ENCODE results near the gene CAGE1.

Gene CAGE1

DNA sequence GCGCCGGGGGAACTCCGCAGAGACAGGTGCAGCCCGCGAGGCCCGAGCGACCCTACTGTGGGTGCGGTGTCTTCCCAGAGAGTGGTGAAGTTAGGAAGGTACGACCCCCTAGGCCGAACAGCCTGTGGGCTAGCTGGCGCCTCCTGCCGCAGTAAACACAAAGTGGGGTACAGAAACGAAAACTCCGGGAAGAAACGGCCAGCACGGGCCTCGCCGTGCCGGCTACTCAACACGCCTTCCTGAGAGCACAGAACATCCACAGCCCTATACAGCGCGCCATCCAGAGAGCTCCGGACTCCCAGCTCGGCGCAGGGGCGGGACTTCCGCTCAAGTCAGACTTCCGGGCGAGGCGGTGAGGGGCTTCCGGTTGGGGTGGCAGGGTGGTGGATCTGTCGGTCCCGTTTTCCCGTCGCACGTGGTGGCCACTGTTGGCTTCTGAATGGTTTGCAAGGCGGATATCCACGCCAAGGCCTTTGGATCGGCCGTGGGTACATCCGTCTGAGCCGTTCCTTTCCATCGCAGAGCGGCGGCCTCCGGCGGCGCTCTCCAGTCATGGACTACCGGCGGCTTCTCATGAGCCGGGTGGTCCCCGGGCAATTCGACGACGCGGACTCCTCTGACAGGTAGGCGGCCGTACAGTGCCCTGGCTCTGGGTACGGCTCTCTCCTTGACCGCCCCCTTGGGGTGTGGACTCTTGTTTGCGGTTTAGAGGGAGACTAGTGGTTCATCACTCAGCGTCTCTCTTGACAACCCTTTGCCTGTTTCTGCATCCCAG, at the start of gene CAGE1, which contains the start of gene RIOK1:
Gene CAGE1 (minus strand): TSS at position 292 of the 775 bp plus-strand sequence. CDS start 2,569 bp downstream, outside the sequence.
Gene RIOK1 (plus strand): TSS at position 358 of the 775 bp plus-strand sequence. CDS start 195 bp downstream, at position 553.
- peak; percentile 65 for DNase-seq

DNA sequence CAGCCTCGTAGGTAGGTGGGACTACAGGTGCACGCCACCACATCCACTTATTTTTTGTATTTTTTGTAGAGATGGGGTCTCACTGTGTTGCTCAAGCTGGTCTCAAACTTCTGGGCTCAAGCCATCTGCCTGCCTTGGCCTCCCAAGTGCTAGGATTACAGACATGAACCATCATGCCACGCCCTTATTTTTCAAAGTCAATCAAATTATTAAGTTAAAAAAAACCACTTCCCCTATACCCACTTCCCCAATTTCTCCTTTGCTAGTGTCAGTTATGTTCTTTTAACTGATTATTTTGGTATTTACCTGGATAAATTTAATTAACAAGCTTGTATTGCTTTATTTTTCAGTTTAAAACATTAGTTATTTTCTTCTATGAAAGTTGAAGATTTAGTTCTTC, 49.7 kb upstream of the CAGE1 start:
- no peak for DNase-seq

DNA sequence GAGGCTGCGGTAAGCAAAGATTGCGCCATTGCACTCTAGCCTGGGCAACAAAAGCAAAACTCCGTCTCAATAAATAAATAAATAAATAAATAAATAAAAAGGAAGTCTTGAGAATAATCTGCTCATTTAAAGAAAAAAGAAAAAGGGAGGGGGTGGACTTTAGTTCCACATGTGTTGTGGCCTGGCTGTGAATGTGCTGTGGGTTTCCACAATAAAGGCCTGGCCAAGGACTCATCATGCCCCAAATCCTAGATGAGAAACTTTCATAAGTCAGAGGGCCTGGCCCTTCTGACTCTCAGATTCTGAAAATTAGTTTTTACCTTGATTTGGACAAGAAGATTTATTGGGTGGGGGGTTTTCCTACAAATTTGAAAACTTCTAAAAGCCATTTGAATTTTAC, 48.5 kb upstream of the CAGE1 start:
- no peak for DNase-seq

DNA sequence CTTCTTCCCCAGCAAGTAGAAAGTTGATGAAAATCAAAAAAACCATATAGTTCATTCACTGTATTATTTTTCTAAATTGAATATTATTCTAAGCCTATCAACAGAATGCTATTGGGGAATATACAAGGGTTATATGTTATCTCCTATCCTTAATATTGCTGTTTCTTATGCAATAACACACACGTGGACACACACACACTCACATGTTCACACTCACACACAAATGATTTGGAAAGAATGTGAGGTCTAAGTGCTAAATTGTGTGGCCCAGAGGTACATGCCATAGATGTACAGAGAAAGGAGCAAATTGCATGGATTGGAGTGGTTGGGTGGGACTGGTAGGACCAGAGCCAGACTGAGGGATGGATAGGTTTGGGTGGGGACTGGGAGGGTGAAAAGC, 45.1 kb upstream of the CAGE1 start:
- no peak for DNase-seq

DNA sequence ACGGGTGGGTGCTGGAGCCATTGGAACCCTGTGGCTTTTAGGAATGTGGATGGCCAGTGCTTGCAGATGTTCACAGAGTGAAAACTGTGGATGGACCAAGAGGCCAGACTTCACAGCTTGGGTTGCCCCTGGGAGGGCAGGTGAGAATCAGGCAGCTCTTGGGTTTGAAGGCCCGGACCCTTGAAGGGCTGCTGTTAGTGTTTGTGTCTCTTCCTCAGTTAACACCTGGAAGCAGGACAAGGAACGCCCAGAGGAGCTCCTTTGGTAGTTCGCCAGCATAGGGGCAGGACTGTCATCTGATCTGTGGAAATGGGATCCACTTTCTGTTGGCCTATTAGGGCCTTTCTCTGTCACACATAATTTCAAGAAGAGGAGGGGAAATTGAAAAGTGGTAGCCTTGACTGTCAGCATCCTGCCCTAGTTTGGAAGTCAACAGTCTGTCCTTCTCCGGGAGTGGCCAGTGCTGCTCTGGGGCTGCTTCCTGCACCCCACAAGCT, 43.6 kb upstream of the CAGE1 start:
- DNase-seq = peak; percentile 17

DNA sequence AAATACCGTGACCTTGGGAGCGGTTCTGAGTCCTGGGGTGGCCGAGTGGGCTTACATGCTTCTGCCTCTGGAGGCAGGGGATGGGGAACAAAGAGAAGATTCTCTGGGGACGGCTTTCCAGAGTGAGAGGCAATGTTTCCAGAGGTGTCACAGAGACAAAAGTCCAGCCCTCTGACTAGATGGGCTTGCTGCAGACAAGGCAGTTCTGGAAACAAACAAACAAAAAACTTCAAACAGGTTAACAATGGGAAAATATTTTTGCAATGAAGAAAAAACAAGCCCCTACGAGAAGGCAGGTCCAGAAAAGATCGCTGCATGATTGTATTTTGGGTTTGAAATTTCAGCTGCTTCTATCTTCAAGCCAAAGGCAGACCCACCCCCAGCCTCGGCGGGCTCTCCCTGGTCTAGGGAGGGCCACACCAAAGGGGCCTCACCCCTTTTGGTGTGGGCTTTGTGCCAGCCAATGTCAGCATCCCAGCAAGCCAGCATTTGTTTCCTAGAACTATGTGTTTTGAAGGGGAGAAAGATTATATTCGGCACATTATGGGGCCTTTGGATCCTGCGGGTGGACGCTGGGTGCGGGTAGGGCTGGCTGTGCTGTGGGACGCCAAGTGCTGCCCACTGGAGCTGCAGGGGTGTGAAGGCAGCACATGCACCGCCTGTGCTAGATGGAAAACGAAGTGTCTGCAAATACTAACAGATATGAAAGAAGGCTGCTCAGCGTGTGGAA, 43.0 kb upstream of the CAGE1 start:
- no peak for DNase-seq

DNA sequence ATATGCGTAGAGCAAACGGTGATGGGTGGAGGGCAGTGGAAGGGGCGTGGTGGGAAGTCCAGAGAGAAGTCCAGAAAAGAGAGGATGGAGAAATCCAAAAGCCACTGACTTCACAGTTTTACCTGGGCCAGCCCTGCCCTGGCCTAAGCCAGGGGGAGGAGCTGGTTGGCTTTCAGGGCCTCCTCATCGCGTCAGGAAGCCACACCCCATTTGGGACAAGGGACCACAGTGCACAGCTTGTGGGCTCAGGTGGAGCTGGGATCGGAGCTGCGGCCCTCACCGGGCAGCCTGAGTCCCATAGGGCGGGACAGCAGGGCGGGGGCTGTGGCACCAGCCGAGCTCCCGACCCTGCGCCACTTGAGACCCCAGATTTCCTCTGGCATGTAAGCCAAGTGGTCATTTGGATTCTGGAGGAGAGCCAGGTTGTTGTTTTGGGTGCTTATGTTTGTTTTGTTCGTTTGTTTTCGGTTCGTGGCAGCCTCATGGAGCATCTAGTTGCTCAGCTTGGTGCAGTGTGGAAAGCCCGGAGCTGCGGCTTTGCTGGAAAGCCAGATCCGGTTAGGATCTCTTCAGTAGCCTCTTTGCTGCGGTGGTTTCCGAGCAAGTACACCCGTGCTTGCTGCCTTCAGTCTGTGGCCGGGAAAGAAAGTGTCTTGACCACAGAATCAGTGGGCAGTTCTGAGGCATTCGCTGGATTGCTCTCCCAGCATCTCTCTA, 42.3 kb upstream of the CAGE1 start:
- no peak for DNase-seq

DNA sequence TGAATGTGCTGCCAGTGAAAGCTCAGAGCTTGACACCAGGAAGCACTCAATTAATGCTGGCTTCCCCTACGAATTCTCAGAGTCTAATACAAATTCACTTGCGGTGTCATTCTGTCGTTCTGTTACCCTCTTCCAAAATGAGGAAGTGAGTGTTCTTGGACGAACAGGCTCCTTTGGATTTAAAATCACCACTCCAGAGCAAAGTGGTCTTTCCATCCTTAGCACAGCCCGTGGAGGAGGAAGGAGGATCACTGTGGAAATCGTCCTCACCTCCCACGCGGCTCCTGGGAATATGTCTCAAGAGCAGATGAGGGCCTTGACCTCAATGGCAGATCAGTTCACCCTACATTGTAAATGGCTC, 41.8 kb upstream of the CAGE1 start:
- DNase-seq = no peak

DNA sequence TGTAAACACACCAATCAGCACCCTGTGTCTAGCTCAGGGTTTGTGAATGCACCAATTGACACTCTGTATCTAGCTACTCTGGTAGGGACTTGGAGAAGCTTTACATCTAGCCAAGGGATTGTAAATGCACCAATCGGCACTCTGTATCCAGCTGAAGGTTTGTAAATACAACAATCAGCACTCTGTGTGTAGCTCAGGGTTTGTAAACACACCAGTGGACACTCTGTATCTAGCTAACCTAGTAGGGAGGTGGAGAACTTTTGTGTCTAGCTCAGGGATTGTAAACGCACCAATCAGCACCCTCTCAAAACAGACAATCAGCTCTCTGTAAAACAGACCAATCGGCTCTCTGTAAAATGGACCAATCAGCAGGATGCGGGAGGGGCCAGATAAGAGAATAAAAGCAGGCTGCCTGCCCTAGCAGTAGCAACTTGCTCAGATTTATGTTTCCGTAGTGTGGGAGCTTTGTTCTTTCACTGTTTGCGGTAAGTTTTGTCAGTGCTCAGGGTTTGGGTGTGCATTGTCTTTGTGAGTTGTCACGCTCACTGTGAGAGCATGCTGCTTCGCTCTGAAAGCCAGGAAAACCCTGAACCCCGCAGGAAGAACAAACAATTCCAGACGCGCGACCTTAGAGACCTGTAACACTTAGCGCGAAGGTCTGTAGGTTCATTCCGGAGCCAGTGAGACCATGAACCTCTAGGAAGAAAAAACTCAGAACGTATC, 37.1 kb upstream of the CAGE1 start:
- DNase-seq = no peak

DNA sequence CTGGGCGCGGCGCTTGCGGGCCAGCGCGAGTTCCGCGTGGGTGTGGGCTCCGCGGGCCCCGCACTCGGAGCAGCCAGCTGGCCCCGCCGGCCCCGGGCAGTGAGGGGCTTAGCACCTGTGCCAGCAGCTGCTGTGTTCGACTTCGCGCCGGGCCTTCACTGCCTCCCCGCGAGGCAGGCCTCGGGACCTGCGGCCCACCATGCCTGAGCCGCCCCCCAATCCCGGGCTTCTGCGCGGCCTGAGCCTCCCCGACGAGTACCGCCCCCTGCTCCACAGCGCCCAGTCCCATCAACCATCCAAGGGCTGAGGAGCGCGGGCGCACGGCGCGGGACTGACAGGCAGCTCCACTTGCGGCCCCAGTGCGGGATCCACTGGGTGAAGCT, 36.3 kb upstream of the CAGE1 start:
- DNase-seq = no peak

DNA sequence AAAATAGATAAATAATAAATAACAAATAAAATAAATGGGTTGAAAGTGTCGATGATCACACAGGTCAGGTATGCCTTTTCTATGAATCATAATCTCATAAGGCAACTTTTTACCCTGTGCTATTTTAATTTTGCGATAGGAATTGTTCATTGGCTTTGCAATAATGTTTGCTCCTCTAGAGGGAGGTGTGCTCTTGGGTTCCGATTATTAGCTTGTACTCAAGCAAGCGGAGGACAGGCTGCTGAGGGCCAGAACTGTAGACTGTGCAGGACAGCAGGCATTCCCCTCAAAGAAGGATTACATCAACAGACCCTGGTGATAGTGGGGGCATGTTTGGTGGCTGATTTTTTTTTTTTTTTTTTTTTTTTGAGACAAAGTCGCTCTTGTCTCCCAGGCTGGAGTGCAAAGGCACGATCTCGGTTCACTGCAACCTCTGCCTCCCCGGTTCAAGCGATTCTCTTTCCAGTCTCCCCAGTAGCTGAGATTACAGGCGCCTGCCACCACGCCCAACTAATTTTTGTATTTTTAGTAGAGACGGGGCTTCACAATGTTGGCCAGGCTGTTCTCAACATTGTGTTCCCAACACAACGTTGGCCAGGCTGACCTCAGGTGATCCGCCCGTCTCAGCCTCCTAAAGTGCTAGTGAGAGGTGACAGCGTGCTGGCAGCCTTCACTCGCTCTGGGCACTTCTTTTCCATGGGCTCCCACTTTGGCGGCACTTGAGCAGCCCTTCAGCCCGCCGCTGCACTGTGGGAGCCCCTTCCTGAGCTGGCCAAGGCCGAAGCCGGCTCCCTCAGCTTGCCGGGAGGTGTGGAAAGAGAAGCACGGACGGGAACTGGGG, 35.6 kb upstream of the CAGE1 start:
- DNase-seq = no peak

DNA sequence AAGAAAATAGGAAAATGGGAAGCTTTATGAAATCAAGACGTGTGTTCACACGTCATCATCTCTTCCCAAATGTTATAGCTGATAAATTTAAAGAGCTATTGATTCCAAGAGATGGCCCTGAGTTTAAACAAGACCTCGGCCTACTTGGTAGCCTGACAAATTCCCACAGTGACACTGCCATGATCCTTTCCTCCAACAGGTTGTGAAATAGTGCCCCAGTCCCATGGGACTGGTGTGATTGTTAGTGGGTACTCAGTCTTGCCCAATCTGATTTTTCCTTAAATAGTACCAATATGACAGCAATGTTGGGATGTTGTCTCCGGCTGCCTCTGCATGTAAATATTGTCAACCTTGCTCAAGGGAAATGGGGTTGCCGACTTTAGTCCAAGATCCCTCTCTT, 34.5 kb upstream of the CAGE1 start:
- no peak for DNase-seq

DNA sequence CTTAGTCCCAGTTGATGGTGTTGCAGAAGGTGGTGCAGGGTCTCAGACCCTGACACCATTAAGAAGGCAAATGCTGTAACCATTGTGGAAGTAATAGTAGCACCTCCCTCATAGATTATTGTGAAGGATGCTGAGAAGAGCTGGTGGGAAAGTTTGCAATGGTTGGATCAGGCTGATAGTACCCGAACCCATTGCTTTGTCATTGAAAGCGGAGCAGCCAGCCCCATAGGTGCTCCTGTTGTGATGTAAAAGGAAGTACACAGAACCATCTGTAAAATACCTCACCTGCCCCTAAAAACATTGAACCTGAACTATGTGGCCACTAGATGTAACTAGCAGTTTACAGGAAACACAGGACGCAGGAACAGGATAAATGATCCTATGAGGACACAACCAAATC, 31.5 kb upstream of the CAGE1 start:
- DNase-seq = no peak

DNA sequence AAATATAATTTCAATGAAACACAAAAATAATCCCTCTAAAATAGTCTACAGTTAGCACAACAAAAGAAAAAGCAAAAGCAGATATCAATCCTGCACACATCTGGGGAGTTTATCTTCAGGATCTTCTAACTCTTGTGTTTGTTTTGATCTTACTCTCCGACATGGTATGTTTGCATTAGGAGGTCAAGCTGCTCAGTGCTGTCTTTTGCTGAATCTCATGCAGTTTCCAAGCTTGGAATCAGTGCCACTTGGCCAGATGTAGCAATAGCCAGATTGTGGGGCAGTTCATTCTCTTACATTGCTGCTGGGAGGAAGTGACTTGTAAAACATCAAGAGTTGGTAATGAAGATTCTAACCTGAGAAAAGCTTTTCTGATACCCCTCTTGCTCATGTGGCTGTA, 29.5 kb upstream of the CAGE1 start:
- DNase-seq = no peak

DNA sequence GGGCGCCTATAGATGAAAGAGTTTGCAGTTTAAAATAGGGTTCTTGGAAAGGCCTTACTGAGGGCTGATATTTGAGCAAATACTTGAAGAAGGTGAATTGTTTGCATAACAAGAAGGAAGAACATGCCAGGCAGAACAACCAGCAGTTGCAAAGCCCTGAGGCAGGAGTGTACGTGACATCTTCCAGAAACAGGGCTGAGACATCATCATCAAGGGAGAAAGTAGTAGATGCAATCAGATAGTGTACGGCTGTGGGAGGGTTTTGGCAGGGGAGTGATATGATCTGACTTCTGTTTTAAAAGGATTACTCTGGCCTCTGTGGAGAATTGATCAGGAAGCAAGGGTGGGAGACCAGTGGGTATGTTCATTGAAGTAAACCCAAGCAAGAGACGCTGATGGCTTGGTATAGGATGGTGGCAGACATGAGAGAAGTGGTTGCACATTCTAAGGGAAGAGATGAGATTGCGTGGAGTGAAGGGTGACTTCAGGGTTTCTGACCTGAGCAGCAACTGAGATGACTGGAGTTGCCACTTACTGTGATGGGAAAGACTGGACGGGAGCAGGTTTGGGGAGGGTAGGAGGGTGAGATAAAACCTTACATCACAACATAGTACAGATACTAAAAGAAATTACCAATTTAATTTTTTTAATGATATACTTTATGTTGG, 28.8 kb upstream of the CAGE1 start:
- no peak for DNase-seq

DNA sequence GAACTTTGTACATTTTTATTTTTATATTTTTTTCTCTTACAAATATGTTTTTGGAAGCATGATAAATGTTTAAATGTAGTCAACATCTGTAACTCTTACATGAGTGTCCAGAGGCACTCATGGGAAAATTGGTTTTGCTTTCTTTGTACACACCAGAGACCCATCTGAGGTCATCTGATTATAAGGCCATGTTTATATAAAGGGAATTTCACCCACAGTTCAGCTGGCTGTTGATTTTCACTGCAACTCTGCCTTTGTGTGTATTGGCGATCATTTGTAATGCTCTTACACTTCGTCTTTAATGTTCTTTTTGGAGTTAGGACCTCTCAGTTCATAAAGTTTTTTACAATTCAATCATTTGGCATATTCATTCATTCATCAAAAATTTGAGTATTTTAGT, 28.1 kb upstream of the CAGE1 start:
- no peak for DNase-seq

DNA sequence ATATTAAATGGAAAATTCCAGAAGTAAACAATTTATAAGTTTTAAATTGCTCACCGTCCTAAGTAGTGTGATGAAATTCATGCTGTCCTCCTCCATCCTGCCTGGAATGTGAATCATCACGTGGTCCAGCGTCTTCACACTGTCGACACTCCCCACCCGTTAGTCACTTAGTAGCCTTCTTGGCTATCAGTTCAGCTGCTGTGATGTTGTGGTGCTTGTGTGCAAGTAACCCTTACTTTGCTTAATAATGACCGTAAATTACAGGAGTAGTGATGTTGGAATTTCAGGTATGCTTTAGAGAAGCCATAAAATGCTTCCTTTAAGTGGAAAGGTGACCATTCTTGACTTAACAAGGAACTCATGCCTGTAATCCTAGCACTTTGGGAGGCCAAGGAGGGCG, 25.3 kb upstream of the CAGE1 start:
- no peak for DNase-seq

DNA sequence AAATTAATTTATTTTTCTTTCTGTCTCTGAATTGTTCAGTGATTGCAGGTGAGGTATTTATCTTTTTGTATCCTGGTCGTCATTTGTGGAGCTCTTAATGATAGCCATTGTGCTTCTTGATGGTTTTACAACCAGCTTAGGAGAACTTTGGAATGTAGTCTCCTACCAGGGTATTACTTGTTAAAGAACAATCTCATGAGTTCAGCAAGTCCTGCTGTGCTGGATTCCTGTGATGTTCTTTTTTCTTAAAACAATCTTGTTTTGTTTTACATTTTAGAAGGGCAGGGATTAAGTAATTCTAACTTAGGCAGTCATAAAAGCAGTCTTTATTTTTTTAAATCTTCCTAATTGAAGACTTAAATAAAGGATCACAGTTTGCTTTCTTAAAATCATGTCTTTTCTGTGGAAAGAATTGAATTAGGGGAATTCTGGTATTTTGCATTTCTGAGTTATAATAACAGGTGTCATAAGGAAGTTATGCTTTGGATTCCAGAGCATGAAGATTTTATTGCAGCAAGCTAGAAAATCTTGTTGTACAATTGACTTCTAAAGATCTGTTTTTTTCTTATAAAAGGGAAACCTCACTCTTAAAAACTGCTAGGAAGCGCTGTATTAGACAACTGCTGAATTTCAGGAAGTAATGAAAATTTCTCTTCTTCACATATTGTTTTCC, 23.7 kb upstream of the CAGE1 start:
- DNase-seq = no peak

DNA sequence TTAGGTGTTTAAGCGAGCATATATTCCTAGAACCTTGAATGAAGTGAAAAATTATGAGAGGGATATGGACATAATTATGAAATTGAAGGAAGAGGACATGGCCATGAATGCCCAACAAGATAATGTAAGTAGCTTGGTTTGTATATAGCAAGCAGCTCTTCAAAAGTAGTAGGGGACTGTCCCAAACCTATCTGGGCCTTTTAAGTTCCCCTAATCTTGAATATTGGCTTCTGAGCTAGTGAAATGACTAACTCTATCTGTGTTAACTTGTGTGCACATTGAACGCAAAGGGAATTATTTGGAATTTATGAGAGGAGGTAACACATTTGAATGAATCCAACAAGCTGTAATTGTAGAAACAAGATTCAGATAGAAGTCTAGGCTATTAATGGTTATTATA, 21.8 kb upstream of the CAGE1 start:
- no peak for DNase-seq

DNA sequence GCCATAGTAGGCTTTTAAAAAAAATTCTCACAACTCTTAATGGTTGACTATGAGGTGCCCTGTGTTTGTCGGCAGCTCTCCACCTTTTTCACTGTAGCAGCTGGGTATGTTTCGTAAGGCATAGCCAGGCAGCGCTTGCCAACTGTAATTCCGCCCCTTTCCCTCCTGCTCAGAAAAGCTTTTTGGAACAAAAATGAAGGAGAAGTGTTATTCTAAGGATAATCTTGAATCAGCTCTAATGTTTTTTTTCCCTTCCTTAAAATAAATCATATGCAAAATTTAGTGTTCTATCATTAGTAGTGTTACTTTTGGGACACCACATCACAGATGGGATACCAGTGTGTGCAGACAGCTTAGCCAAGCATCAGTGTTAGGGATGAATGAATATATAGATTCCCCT, 21.3 kb upstream of the CAGE1 start:
- DNase-seq = no peak

DNA sequence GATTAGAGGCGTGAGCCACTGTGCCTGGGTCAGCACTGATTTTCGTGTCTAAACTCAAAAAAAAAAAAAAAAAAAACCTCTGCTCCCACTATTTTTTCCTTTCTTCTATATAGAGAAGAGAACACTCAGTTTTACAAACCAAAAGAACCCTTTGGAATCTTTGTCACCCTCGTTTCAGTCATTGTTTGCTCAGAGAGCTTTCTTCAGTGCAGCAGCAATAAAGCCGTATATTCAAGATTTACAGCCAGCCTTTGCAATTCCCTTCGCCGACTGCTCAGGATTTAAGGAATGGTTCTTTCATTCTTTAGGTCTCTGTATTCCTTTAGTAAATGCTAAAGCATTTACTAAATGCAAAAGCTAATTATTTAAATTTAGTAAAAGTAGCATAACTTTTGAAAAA, 20.2 kb upstream of the CAGE1 start:
- DNase-seq = no peak

All from NCI-H187 treated with DMSO at 0.1 percent for 48 hours (cell line).